Measurements from ENCODE around the gene EXOSC5. TPM values are rescaled to one million over a fixed set of nuclear protein-coding genes. Genes with fewer than 3 reads are reported as not detected.
A peak's percentile ranks its signal among the peaks of the same experiment; 100 is the strongest.

EXOSC5 gene
- total RNA-seq, 1 experiment from 2014 or later: 58.7 TPM

DNA sequence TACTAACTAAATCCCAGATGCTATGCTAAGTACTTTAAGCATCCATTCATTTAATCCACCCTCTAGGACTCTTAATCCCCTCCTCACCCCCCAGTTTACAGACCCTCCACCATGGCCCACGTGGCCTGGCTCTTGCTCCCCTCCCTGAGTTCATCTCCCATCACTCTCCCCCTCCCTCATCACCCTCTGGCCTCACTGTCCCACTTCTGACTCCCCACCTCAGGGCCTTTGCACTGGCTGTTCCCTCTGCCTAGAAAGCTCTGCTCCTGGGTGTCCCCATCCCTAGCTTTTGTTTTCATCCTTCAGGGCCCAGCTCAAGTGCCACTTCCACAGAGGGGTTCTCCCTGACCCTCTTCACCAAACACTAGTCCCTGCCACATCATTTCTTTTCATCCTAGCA, 37.4 kb downstream of the EXOSC5 start:
- no peak overlapping the region for H2AFZ ChIP-seq (ENCODE audit: low read length)
- no peak overlapping the region for H4K8ac ChIP-seq (replicated peaks; ENCODE audit: insufficient read length, low read depth, low read length)
- no peaks in the 10 kb centered on the region for H3K4me1 ChIP-seq (ENCODE audit: insufficient read depth, low read length)
- no peak overlapping the region for H3K18ac ChIP-seq (ENCODE audit: insufficient read length, low read depth, low read length)
- H3K79me2 ChIP-seq (ENCODE audit: insufficient read depth, low read length): no peaks in the 10 kb centered on the region
- no peak overlapping the region for H3K4me2 ChIP-seq (ENCODE audit: insufficient read depth, insufficient read length, low read length)
- H3K14ac ChIP-seq (ENCODE audit: insufficient read depth, low read length): no peak overlapping the region
- TF ChIP-seq, protein P1, sequence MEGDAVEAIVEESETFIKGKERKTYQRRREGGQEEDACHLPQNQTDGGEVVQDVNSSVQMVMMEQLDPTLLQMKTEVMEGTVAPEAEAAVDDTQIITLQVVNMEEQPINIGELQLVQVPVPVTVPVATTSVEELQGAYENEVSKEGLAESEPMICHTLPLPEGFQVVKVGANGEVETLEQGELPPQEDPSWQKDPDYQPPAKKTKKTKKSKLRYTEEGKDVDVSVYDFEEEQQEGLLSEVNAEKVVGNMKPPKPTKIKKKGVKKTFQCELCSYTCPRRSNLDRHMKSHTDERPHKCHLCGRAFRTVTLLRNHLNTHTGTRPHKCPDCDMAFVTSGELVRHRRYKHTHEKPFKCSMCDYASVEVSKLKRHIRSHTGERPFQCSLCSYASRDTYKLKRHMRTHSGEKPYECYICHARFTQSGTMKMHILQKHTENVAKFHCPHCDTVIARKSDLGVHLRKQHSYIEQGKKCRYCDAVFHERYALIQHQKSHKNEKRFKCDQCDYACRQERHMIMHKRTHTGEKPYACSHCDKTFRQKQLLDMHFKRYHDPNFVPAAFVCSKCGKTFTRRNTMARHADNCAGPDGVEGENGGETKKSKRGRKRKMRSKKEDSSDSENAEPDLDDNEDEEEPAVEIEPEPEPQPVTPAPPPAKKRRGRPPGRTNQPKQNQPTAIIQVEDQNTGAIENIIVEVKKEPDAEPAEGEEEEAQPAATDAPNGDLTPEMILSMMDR (conservative IDR thresholded peaks at IDR 0.05): no peak
- no peak overlapping the region for H2BK12ac ChIP-seq (ENCODE audit: insufficient read length, low read depth, low read length)
- H3K9ac ChIP-seq (ENCODE audit: extremely low read depth, insufficient read length, low read length): no peak overlapping the region
- no peak overlapping the region for H4K91ac ChIP-seq (ENCODE audit: insufficient read length, low read depth, low read length)
- no peak overlapping the region for H2BK5ac ChIP-seq (ENCODE audit: insufficient read length, low read length)
- H2BK15ac ChIP-seq (ENCODE audit: low read depth, low read length): no peak overlapping the region
- H2AK5ac ChIP-seq (ENCODE audit: insufficient read length, low read length): no peak overlapping the region
- H3K27ac ChIP-seq (ENCODE audit: insufficient read length, low read depth, low read length): no peak overlapping the region
- Mint-ChIP-seq H3K27ac (peak overlapping the region in 1 of 3 experiments; percentile 48; a peak in 1 of 7 replicates), H3K36me3 (ENCODE audit: insufficient read depth in 1 of 3, low read depth in 3 of 3) (peaks cover 0 to 10% (median 0%) of the 10 kb centered on the region in 3 experiments; a peak in 4 of 7 replicates), H3K27me3 (ENCODE audit: low read depth) (peaks cover 6% of the 10 kb centered on the region), H3K4me1 (peaks cover 2 to 5% of the 10 kb centered on the region in 2 experiments; a peak in 3 of 4 replicates), H3K9me3 (no peaks in the 10 kb centered on the region), H3K4me3 (no peak overlapping the region)
- H2BK20ac ChIP-seq (ENCODE audit: low read depth, low read length, poor library complexity, severe bottlenecking): no peak overlapping the region
- no peak overlapping the region for H2BK120ac ChIP-seq (ENCODE audit: low read depth, low read length, poor library complexity, severe bottlenecking)
- H4K20me1 ChIP-seq (ENCODE audit: control insufficient read depth, insufficient read depth, insufficient read length): no peaks in the 10 kb centered on the region
- H3K23me2 ChIP-seq (ENCODE audit: insufficient read length, low read depth, low read length, poor library complexity, severe bottlenecking): peaks cover 8% of the 10 kb centered on the region
- DNase-seq: no peak
- H3K4ac ChIP-seq (ENCODE audit: low read depth, low read length): no peak overlapping the region
- no peaks in the 10 kb centered on the region for H3K9me3 ChIP-seq (ENCODE audit: control insufficient read depth, low read depth, low read length)
- WGBS (ENCODE audit: extremely low coverage, insufficient read length, low lambda C conversion rate): no CpG with 5 or more reads among the region's 1 CpG
- H3K56ac ChIP-seq (ENCODE audit: insufficient read length, low read depth, low read length): no peak overlapping the region
- H3K79me1 ChIP-seq (ENCODE audit: insufficient read depth, low read depth, low read length, poor library complexity, severe bottlenecking): no peaks in the 10 kb centered on the region
- H4K5ac ChIP-seq (ENCODE audit: insufficient read length, low read depth, low read length): no peak overlapping the region
- no peaks in the 10 kb centered on the region for H3K27me3 ChIP-seq (ENCODE audit: insufficient read depth, low read length)
- H3K23ac ChIP-seq (ENCODE audit: insufficient read length, low read depth, low read length): no peak overlapping the region
- no peak overlapping the region for H3T11ph ChIP-seq (ENCODE audit: low read length)
